ENCODE results near the gene CACNA2D3. TPM values are rescaled to one million over a fixed set of nuclear protein-coding genes. Genes with fewer than 3 reads are reported as not detected.

Gene CACNA2D3
- total RNA-seq, 1 donor, result 4.3 TPM

GRCh38 chr3:54303517-54304375 lies 181.4 kb downstream of the CACNA2D3 start:
- TF ChIP-seq CTCF (IDR thresholded peaks at IDR 0.05; ENCODE audit: insufficient read depth, low read depth, low read length), result no peak
- no peak for DNase-seq (ENCODE audit: low read depth)
- no peak overlapping the region for H3K4me3 ChIP-seq (ENCODE audit: low read depth, low read length)

GRCh38 chr3:54304877-54305276 lies 182.5 kb downstream of the CACNA2D3 start:
- H3K4me3 ChIP-seq (ENCODE audit: low read depth, low read length), result no peak overlapping the region
- no peak for DNase-seq (ENCODE audit: low read depth)
- TF ChIP-seq CTCF (IDR thresholded peaks at IDR 0.05; ENCODE audit: insufficient read depth, low read depth, low read length), result no peak

- TF ChIP-seq CTCF (IDR thresholded peaks at IDR 0.05; ENCODE audit: insufficient read depth, low read depth, low read length), result no peak
- DNase-seq (ENCODE audit: low read depth), result no peak
- H3K4me3 ChIP-seq (ENCODE audit: low read depth, low read length), result no peak overlapping the region
Measured at GRCh38 chr3:54305409-54306099, 183.2 kb downstream of the CACNA2D3 start.

- DNase-seq (ENCODE audit: low read depth), result no peak
- TF ChIP-seq CTCF (IDR thresholded peaks at IDR 0.05; ENCODE audit: insufficient read depth, low read depth, low read length), result no peak
- H3K4me3 ChIP-seq (ENCODE audit: low read depth, low read length), result no peak overlapping the region
Measured at GRCh38 chr3:54307566-54308180, 185.3 kb downstream of the CACNA2D3 start.

- H3K4me3 ChIP-seq (ENCODE audit: low read depth, low read length), result no peak overlapping the region
- TF ChIP-seq CTCF (IDR thresholded peaks at IDR 0.05; ENCODE audit: insufficient read depth, low read depth, low read length), result no peak
- no peak for DNase-seq (ENCODE audit: low read depth)
Measured at GRCh38 chr3:54309601-54310000, 187.2 kb downstream of the CACNA2D3 start.

GRCh38 chr3:54311211-54311747 lies 188.9 kb downstream of the CACNA2D3 start:
- no peak for TF ChIP-seq CTCF (IDR thresholded peaks at IDR 0.05; ENCODE audit: insufficient read depth, low read depth, low read length)
- DNase-seq (ENCODE audit: low read depth), result no peak

More at GRCh38 chr3:54311211-54311747, 188.9 kb downstream of the CACNA2D3 start:
- H3K4me3 ChIP-seq (ENCODE audit: low read depth, low read length), result no peak overlapping the region
